Bronchial epithelial cell (primary cell): ENCODE data around the gene RNU11. TPM values are rescaled to one million over a fixed set of nuclear protein-coding genes. Genes with fewer than 3 reads are reported as not detected.
"Not testable (repeated sequence)": the region's sequence is repeated elsewhere in the genome, so short reads cannot be mapped to it uniquely, and the experiment has no call there.

Experiments
- DNase-seq: peaks from one replicate; pipeline ENCODE4 v3.0.0-alpha.2; 2010; ENCODE audit warnings: low read depth
- FAIRE-seq: peaks from 2 replicates; lab custom pipeline; 2011; peaks lifted over from hg19 to GRCh38; lab: Jason Lieb, UNC
- H3K27me3 ChIP-seq: 2 replicates; pipeline ENCODE4 v1.5.1; 2011; ENCODE audit warnings: low read length; ENCODE audit not compliant: control insufficient read depth, insufficient read depth
- H3K36me3 ChIP-seq: 2 replicates; pipeline ENCODE4 v1.5.1; 2011; ENCODE audit warnings: low read length; ENCODE audit not compliant: control insufficient read depth, insufficient read depth
- H3K4me3 ChIP-seq: 2 replicates; pipeline ENCODE4 v1.5.1; 2011; ENCODE audit warnings: mild to moderate bottlenecking, low read depth, low read length, control low read depth
- CTCF ChIP-seq: IDR thresholded peaks from 2 replicates; pipeline ENCODE4 v1.5.1; 2011; ENCODE audit warnings: mild to moderate bottlenecking, moderate library complexity, low read length, control low read depth, inconsistent platforms; ENCODE audit not compliant: insufficient read depth, severe bottlenecking
- total RNA-seq: library from RNA; depleted of rRNA; stranded (reverse); fragments of >200 nt; gene quantifications from 2 replicates; pipeline ENCODE4 v1.2.1, GENCODE V29; 2014

The RNU11 gene
- total RNA-seq, 1 donor from 2014 or later = not detected

GRCh38 chr1:28684937-28685336 is 36.5 kb downstream of the RNU11 start:
- DNase-seq (no peak), FAIRE-seq (no peak)
- no peaks in the 10 kb centered on the region for H3K27me3 ChIP-seq
- peaks cover 1% of the 10 kb centered on the region for H3K36me3 ChIP-seq
- no peak overlapping the region for H3K4me3 ChIP-seq
- TF ChIP-seq CTCF = no peak

- not testable (repeated sequence) for H3K36me3 ChIP-seq, H3K27me3 ChIP-seq, H3K4me3 ChIP-seq, FAIRE-seq, DNase-seq
Measured at GRCh38 chr1:28691627-28692026, 43.2 kb downstream of the RNU11 start.

Other genes with a start within 250 kb of the RNU11 start
- 55.9 and 122 TPM in 2 replicates for gene RCC1, start 142.6 kb upstream of the RNU11 start, total RNA-seq
- 23.2 and 23.3 TPM in 2 replicates for gene TRNAU1AP, start 95.5 kb upstream of the RNU11 start, total RNA-seq
- gene RAB42, start 56.3 kb upstream of the RNU11 start, total RNA-seq = not detected in 2 replicates
- 49.9 and 55.8 TPM in 2 replicates for gene TAF12, start 5.5 kb upstream of the RNU11 start, total RNA-seq
- 7.6 and 7.9 TPM in 2 replicates for gene GMEB1, start 20.2 kb downstream of the RNU11 start, total RNA-seq
- 53.3 and 63.4 TPM in 2 replicates for gene YTHDF2, start 88.3 kb downstream of the RNU11 start, total RNA-seq
- gene OPRD1, start 163.6 kb downstream of the RNU11 start, total RNA-seq = under 0.01 TPM in 2 replicates